22Rv1 (cell line): ENCODE data around the gene NID2.

ENCODE experiments used
- H3K27ac ChIP-seq: fragments of 450-650 bp; 2 replicates; pipeline ENCODE4 v1.5.1; 2017
- CTCF ChIP-seq: fragments of 450-650 bp; IDR thresholded peaks from 2 replicates; pipeline ENCODE4 v1.5.1; 2017; ENCODE audit warnings: mild to moderate bottlenecking
- ZFX ChIP-seq: fragments of 450-650 bp; IDR thresholded peaks from 2 replicates; pipeline ENCODE4 v1.6.1; 2017; ENCODE audit warnings: antibody characterized with exemption, borderline replicate concordance

NID2 gene

GRCh38 chr14:52061890-52062289 is 7.0 kb downstream of the NID2 start:
- TF ChIP-seq ZFX (no peak), CTCF (no peak)
- no peak overlapping the region for H3K27ac ChIP-seq

- no peak overlapping the region for H3K27ac ChIP-seq
- TF ChIP-seq CTCF (no peak), ZFX (no peak)
Measured at GRCh38 chr14:52061390-52061789, 7.5 kb downstream of the NID2 start.

GRCh38 chr14:52060080-52060479 is 8.8 kb downstream of the NID2 start:
- H3K27ac ChIP-seq, result no peak overlapping the region
- TF ChIP-seq CTCF, result no peak
- no peak for TF ChIP-seq ZFX

GRCh38 chr14:52059649-52060048 is 9.2 kb downstream of the NID2 start:
- TF ChIP-seq CTCF (no peak), ZFX (no peak)

GRCh38 chr14:52058341-52058740 is 10.5 kb downstream of the NID2 start:
- no peak overlapping the region for H3K27ac ChIP-seq
- TF ChIP-seq ZFX, result no peak
- no peak for TF ChIP-seq CTCF

More at GRCh38 chr14:52059649-52060048, 9.2 kb downstream of the NID2 start:
- no peak overlapping the region for H3K27ac ChIP-seq

- no peak overlapping the region for H3K27ac ChIP-seq
- TF ChIP-seq ZFX (no peak), CTCF (no peak)
Measured at GRCh38 chr14:52055167-52055566, 13.7 kb downstream of the NID2 start.

- H3K27ac ChIP-seq, result no peak overlapping the region
- no peak for TF ChIP-seq CTCF
- no peak for TF ChIP-seq ZFX
Measured at GRCh38 chr14:52054678-52055077, 14.2 kb downstream of the NID2 start.

- no peak overlapping the region for H3K27ac ChIP-seq
- TF ChIP-seq ZFX, result no peak
Measured at GRCh38 chr14:52053044-52053443, 15.8 kb downstream of the NID2 start.
